Right lobe of liver (tissue), 6 donors: ENCODE data around the gene TRPM5. TPM values are rescaled to one million over a fixed set of nuclear protein-coding genes. Genes with fewer than 3 reads are reported as not detected.

Experiments used
- ATAC-seq, 4 donors: fragments of 200-7000 bp; cut with Tn5 transposase; one replicate each; pipeline ENCODE4 v1.9.1; 2020; ENCODE audit warnings: mild to moderate bottlenecking in 4 of 4, moderate library complexity in 4 of 4
- DNase-seq, 3 donors: peaks; one replicate each; pipeline ENCODE4 v3.0.0-alpha.2; 2020
- H3K27ac ChIP-seq, 3 donors: fragments of 200-600 bp; one replicate each; pipeline ENCODE4 v1.8.0; 2022
- H3K27me3 ChIP-seq, 2 donors: fragments of 200-600 bp; one replicate each; pipeline ENCODE4 v1.8.0; 2022
- H3K36me3 ChIP-seq, 4 donors: fragments of 200-600 bp; sonication (generic) in 1 of 4; one replicate each; pipeline versions ENCODE4 v1.5.1 to v1.8.0; 2017 to 2022; ENCODE audit warnings: control low read depth in 1 of 4
- H3K4me1 ChIP-seq, 4 donors: fragments of 200-600 bp; sonication (generic) in 1 of 4; one replicate each; pipeline versions ENCODE4 v1.5.1 to v1.8.0; 2017 to 2022; ENCODE audit warnings: control low read depth in 1 of 4
- H3K4me3 ChIP-seq, 3 donors: fragments of 200-600 bp; one replicate each; pipeline ENCODE4 v1.8.0; 2022
- H3K9me3 ChIP-seq, 4 donors: fragments of 200-600 bp; sonication (generic) in 1 of 4; one replicate each; pipeline versions ENCODE4 v1.5.1 to v1.8.0; 2017 to 2022; ENCODE audit warnings: control low read depth in 1 of 4
- CTCF ChIP-seq, 4 donors: fragments of 200-600 bp in 3 of 4; fragments of 450-650 bp in 1 of 4; IDR thresholded peaks; one replicate each; pipeline versions ENCODE4 v1.5.1 to v1.8.0; 2016 to 2022; ENCODE audit warnings: antibody characterized with exemption in 4 of 4, mild to moderate bottlenecking in 2 of 4
- POLR2A ChIP-seq: fragments of 450-650 bp; IDR thresholded peaks from one replicate; pipeline ENCODE4 v1.6.1; 2017; ENCODE audit warnings: antibody characterized with exemption, mild to moderate bottlenecking
- WGBS: methylation state at CpG from one replicate; pipeline ENCODE4 v1.1.6; 2018; ENCODE audit warnings: low coverage, low lambda C conversion rate; ENCODE audit not compliant: insufficient coverage; ENCODE audit errors: missing lambda C conversion rate; 5-methylcytosine and 5-hydroxymethylcytosine counted together
- intact Hi-C, 2 donors: fragments of 100-400 bp; cut with DNase I; formaldehyde crosslinking; loops; one replicate each; pipeline versions ENCODE4 v1.11.2 to v1.14.1; 2022
- total RNA-seq, 6 experiments: library from RNA; depleted of rRNA in 2 of 6; stranded (reverse); fragments of >200 nt in 2 of 6; fragmentation: NEBNext Ultra II Directional in 3 of 6; extraction: Animal tissue kit (Norgen Biotek cat#: 25700) in 3 of 6; gene quantifications; one replicate each; pipeline versions ENCODE4 v1.1.0 to v1.2.4, GENCODE V29; 2016 to 2023
- donor health status: DM: no; HTN: yes; CAD: no.
- donor health status: DM: no; HTN: no; CAD: no.
- donor health status: DM: no; HTN: no; CAD: no.
- donor health status: DM: no; HTN: yes; CAD: no.
- donor health status: DM: no; HTN: yes; CAD: no.

The TRPM5 gene
- total RNA-seq, 6 experiments from 2014 or later: not detected

- Histone ChIP-seq H3K4me3 (no peak overlapping the region), H3K27ac (no peak overlapping the region), H3K9me3 (no peaks in the 10 kb centered on the region), H3K36me3 (no peaks in the 10 kb centered on the region), H3K4me1 (no peaks in the 10 kb centered on the region), H3K27me3 (peaks cover 0 to 4% of the 10 kb centered on the region in 2 donors)
- DNase-seq (no peak), ATAC-seq (no peak)
- intact Hi-C loops: loop anchor here in 1 of 2 donors (10.0 kb wide), 1 partner anchor 72 kb away; no protein-coding TSS in a partner anchor
- 80% methylated on average over 2 of the region's 2 CpGs for WGBS
- TF ChIP-seq POLR2A (no peak), CTCF (IDR thresholded peaks at IDR 0.05) (no peak)
Observed at GRCh38 chr11:2442589-2442988, 1.7 kb downstream of the TRPM5 start.

- H3K9me3 ChIP-seq: no peaks in the 10 kb centered on the region
- H3K4me3 ChIP-seq: no peak overlapping the region
- H3K4me1 ChIP-seq: no peaks in the 10 kb centered on the region
- no peak overlapping the region for H3K27ac ChIP-seq
- H3K27me3 ChIP-seq: peaks cover 0 to 4% of the 10 kb centered on the region in 2 donors
- H3K36me3 ChIP-seq: no peaks in the 10 kb centered on the region
- ATAC-seq (no peak), DNase-seq (peak; percentile 13 to 42 (median 36))
- 100% methylated on average over 1 of the region's 4 CpGs for WGBS
- intact Hi-C loops: loop anchor here in 1 of 2 donors (10.0 kb wide), 1 partner anchor 74 kb away; no protein-coding TSS in a partner anchor
- TF ChIP-seq POLR2A (no peak), CTCF (IDR thresholded peaks at IDR 0.05) (no peak)
Observed at GRCh38 chr11:2441171-2441570, 3.1 kb downstream of the TRPM5 start.

DNA sequence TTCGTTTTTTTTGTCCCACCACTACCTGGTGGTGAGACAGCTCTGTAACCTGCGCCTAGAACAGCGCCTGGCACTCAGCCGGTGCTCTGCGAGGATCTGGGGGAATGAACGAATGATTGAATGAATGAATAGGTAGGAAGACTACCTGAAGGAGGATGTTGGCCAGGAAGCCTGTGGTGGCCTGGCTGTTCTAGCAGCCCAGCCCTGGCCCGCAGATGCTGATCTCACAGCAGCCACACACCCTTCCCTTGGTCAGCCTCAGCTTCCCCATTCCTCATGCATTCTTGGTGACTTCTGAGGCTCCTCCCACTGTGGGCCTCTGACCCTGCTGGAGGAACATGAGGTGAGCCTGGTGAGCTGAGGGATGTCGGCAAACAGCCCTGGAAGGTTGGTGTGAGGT, 3.7 kb downstream of the TRPM5 start:
- no peaks in the 10 kb centered on the region for H3K4me1 ChIP-seq
- H3K4me3 ChIP-seq: no peak overlapping the region
- peak; percentile 18 to 37 (median 33) for DNase-seq
- intact Hi-C loops: loop anchor here in 1 of 2 donors (10.0 kb wide), 1 partner anchor 74 kb away; no protein-coding TSS in a partner anchor
- H3K27me3 ChIP-seq: peaks cover 0 to 4% of the 10 kb centered on the region in 2 donors
- peak in 1 of 4 donors; percentile 21 for ATAC-seq
- H3K9me3 ChIP-seq: no peaks in the 10 kb centered on the region
- H3K27ac ChIP-seq: no peak overlapping the region
- H3K36me3 ChIP-seq: no peaks in the 10 kb centered on the region
- TF ChIP-seq POLR2A (no peak), CTCF (IDR thresholded peaks at IDR 0.05) (no peak)
- 37% methylated on average over 4 of the region's 8 CpGs for WGBS

- ATAC-seq (no peak), DNase-seq (peak in 1 of 3 donors; percentile 6)
- H3K36me3 ChIP-seq: no peaks in the 10 kb centered on the region
- WGBS: 69% methylated on average over 3 of the region's 3 CpGs
- H3K27me3 ChIP-seq: no peaks in the 10 kb centered on the region
- no peaks in the 10 kb centered on the region for H3K4me1 ChIP-seq
- intact Hi-C loops: loop anchor here in 1 of 2 donors (10.0 kb wide), 1 partner anchor 75 kb away; no protein-coding TSS in a partner anchor
- H3K27ac ChIP-seq: no peak overlapping the region
- no peaks in the 10 kb centered on the region for H3K9me3 ChIP-seq
- TF ChIP-seq CTCF (IDR thresholded peaks at IDR 0.05): no peak
- TF ChIP-seq POLR2A: no peak
- no peak overlapping the region for H3K4me3 ChIP-seq
Observed at GRCh38 chr11:2439820-2440219, 4.5 kb downstream of the TRPM5 start.
